GM12872 (cell line): ENCODE measurements around the gene LHB.
"Not testable (repeated sequence)": the region's sequence is repeated elsewhere in the genome, so short reads cannot be mapped to it uniquely, and the experiment has no call there.

Experiments used
- CTCF ChIP-seq: IDR thresholded peaks from 3 replicates; pipeline ENCODE4 v1.5.1; 2011; ENCODE audit warnings: low read depth, mild to moderate bottlenecking, low read length, moderate library complexity; ENCODE audit not compliant: insufficient read depth

LHB gene

DNA sequence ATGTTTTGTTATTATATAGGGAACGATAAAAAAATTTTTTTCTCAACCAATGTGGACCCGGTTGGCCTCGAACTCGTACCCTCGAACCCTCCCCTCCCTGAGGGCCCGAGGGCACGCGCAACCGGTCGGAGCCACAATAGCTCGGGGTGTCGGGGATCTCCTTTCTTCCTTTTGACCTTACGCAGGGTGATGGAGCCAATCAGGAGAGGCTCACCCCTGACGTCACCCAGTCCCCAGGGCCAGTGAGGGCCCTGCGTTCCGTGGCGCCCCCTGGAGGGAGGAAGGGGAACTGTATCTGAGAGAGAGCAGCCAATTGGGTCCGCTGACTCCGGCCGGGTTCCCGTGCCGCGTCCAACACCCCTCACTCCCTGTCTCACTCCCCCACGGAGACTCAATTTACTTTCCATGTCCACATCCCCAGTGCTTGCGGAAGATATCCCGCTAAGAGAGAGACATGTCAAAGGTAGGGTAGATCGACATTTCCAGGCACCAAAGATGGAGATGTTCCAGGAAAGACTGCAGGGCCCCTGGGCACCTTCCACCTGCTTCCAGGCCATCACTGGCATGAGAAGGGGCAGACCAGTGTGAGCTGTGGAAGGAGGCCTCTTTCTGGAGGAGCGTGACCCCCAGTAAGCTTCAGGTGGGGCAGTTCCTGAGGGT lies 14.9 kb upstream of the LHB start, which contains the start of gene CGB2:
CGB2 (plus strand) TSS at position 249 of the 660 bp plus-strand sequence; CDS start at position 455, 206 bp downstream.
- peak; percentile 50; the same call in 2 of the 3 replicates for TF ChIP-seq CTCF

GRCh38 chr19:49024233-49024632 lies 7.3 kb upstream of the LHB start, which contains the start of gene CGB3:
Gene CGB3 (minus strand): TSS chr19:49024333. CDS start chr19:49023971, 362 bp downstream.
- TF ChIP-seq CTCF, result not testable (repeated sequence)

DNA sequence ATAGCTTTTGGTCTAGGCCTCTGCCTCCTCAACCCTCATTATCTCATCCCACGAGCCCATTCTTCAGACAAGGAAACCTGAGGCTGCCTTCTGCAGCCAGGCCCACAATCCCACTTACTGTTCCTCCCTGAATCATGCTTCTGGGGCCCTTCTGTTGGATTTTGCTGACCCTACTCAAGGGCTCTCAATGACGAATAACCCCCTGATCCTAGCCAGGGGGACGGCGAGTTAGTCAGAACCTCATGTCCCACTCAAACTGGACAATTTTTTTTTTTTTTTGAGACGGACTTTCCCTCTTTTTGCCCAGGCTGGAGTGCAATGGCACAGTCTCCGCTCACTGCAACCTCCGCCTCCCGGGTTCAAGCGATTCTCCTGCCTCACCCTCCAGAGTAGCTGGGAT lies 5.2 kb upstream of the LHB start:
- no peak for TF ChIP-seq CTCF

GRCh38 chr19:49020931-49021895 lies 4.3 kb upstream of the LHB start:
- TF ChIP-seq CTCF, result no peak

DNA sequence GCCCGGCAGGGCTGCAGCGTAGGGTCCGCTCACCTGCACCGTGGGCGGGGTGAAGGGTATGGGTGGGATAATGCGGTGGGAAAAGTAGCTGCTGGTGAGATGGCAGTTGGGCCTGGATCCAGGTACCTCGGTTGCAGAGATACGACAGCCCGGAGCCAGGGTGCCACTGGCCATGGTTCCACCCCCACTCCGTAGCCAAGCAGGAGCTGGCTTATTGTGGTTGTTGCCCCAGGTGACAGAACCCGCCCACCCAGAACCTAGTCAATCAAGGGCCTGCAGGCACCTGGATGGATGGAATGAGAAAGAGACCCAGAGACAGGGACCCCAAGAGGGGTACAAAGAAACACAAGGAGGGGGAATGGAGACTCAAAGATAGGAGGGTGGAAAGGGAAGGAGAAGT lies 3.5 kb upstream of the LHB start:
- TF ChIP-seq CTCF, result no peak

GRCh38 chr19:49019242-49019932 lies 2.5 kb upstream of the LHB start:
- peak; percentile 21; the same call in 1 of the 3 replicates for TF ChIP-seq CTCF

- peak; percentile 70 for TF ChIP-seq CTCF
Measured at GRCh38 chr19:49017666-49018351, 918 bp upstream of the LHB start.
